Stimulated activated CD4-positive, alpha-beta T cell treated with anti-CD3 and anti-CD28 coated beads, TNF-alpha, amount 100 ng/mL, for 4 hours (primary cell): ENCODE measurements around the gene ERC2.

Source experiments
- DNase-seq, 3 experiments: peaks; one replicate each; pipeline ENCODE4 v3.0.0-alpha.2; 2020; ENCODE audit warnings: low read depth in 3 of 3

Gene ERC2

GRCh38 chr3:55716611-55717225 lies 751.5 kb downstream of the ERC2 start:
- DNase-seq: no peak

DNA sequence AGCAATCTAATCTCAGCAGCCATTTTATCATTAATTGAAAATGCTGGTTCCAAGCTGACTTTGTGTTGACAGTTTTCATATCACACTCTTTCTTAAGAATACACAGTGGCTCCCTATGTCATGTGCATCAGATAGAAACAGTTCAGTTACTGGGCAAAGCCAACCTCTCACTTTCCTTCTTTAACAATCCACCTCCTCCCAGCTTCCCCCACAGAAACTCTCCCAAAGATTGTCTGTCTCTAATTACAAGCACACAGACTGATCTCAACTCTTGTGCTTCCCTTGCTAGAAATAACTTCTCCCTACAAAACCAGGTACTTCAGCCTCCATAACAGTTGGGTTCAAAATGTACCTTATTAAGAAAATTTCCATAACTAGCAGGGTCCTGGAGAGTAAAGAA lies 752.2 kb downstream of the ERC2 start:
- DNase-seq: no peak

DNA sequence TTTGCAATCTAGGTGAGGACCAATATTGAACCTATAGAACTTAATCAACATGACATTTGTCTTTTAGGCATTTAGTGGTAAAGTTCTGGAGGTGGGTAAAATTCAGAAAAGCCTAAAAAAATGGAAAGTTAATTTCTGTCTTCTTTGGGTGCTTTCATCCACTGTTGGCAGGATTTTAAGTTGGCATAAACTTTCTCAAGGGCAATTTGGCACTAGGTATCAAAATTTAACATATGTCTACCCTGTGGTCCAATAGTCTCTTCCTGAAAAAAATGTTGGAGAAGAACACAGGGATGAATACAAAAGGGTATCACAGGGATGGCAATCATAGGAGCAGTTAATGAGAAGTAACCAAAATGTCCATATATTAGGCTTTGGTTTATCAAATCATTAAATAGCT lies 754.2 kb downstream of the ERC2 start:
- DNase-seq: no peak

DNA sequence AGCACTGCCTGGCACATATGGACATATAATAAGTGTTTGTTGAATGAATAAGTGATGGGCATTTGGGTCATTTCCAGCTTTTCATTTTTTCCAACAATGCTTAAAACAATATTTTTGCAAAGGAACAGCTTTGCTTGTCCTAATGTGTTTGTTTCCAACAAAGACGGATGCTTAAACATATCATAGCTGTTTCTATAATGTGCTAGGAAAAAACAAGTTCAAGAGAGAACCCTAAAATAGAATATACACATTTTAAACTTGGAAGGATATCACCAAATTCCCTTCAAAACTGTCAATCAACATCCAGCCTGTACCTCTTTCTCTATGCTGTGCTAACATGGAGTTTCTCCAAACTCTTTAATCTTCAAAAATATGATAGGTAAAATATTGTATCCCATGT lies 756.6 kb downstream of the ERC2 start:
- DNase-seq: no peak

GRCh38 chr3:55709411-55710012 lies 758.8 kb downstream of the ERC2 start:
- no peak for DNase-seq

GRCh38 chr3:55708921-55709320 lies 759.3 kb downstream of the ERC2 start:
- no peak for DNase-seq

DNA sequence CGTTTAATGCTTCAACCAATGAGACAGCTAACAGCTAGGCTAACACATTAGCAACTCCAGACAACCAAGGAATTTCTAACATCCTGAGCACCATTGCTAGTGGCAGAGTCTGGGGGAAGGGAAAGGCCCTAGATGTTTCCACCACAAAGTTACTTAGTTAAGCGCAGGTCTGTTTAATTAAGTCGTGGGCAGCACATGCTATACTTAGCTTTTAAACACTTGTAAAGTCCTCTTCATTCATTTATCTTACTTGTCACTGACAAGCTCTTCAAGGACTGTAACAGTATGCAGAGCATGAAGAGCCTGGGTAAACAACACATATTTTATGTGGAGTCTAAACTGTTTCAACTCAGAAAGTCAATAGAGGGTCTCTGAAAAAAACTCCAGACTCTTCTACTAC lies 760.0 kb downstream of the ERC2 start:
- DNase-seq: no peak

DNA sequence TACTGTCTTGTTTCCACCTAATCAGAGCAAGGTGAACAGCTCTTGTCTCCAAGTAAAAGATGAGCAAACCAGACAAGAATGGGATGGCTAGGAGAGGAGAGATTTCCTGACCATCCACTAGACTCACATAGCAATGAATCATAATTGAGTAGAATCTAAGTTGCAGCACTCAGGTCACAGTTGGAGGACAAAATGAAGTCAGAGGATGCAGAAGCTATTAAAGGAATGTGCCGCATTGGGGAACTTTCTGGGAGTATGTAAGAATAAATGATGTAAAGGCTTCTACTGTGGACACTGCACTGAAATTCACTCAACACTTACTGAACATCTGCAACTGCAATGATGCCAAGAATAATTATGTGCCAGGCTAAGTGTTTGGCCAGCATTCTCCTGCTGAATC lies 763.7 kb downstream of the ERC2 start:
- no peak for DNase-seq

- no peak for DNase-seq
Measured at GRCh38 chr3:55702822-55703221, 765.4 kb downstream of the ERC2 start.

GRCh38 chr3:55701997-55702396 lies 766.3 kb downstream of the ERC2 start:
- DNase-seq: no peak

DNA sequence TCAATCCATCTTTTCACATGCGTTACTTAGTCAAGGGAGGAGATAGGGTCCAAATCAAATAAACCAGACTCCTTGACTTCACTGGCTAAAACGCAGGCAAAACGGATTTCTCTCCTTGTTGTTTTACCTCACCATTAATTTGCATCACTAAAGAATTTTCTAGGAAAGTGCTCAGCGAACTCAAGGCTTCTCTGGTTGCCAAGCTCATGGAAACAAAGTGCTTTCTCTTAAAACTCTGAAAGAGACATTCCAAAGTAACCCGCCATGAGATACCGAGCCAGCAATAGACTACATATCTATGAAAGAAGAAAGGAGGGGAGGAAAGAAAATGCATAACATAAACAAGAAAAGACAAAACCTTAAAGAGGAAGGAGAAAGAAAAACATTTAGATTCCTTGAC lies 769.4 kb downstream of the ERC2 start:
- no peak for DNase-seq

DNA sequence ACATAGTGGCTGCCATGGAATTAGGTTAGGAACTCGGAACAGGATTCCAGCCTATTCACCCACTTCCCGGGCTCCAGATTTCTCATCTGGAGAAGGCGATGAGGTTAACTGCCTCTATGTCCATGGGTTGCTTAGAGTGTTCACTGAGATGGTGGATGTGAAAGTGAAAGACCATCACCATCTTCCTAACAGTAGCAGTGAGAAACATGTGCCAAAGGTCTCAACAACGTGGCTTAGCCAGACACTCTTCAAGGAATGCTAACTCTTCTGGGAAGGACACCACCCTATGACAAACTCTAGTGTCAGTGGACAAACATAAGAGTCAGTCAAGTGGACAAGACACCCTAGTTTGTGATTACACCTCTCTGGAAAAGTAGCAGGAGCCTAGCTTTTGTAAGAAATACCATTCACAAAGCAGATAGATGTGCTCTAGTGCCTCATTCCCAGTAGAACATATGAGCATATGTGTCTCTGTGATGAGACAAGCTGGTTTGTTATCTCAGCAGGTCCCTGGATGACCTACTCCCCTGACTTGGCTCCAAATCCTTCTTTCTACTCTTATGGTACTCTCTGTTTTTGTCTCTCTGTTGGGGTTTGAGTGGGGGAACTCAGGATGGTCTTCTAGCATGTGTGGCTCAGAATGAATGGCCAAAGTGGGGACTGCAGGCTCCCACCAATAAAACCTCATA lies 770.9 kb downstream of the ERC2 start:
- no peak for DNase-seq

GRCh38 chr3:55692957-55693558 lies 775.2 kb downstream of the ERC2 start:
- no peak for DNase-seq

DNA sequence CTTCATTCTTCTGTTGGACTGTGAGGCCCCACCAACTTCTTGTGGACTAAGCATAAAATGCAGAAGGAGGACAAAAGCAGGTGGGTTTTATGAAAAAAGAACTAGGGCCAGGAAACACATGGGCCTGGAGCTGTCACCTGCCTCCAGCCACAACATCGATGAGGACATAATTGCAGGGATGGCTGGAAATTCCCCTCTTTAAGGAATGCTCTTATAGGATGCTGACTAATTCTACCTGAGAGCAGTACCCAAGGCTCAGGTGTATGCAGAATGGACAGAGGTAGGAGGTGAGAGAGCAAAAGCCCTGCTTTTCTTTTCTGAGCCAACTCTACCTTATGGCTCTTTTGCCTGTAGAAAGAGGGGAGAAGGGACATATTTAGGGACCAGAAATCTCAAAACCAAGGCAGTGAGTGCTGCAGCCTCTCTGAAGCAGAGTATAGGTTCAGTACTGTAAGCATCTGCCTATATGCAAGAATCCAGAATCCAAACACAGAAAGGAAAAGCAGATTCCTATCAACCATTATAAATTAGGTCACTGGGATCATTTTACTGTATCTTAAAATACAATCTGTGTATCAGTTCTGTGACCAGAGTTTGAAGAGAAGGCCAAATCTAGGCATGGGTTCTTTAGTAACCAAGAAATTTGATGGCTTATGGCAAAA lies 775.8 kb downstream of the ERC2 start:
- DNase-seq: no peak

- no peak for DNase-seq
Measured at GRCh38 chr3:55691141-55691540, 777.1 kb downstream of the ERC2 start.

DNA sequence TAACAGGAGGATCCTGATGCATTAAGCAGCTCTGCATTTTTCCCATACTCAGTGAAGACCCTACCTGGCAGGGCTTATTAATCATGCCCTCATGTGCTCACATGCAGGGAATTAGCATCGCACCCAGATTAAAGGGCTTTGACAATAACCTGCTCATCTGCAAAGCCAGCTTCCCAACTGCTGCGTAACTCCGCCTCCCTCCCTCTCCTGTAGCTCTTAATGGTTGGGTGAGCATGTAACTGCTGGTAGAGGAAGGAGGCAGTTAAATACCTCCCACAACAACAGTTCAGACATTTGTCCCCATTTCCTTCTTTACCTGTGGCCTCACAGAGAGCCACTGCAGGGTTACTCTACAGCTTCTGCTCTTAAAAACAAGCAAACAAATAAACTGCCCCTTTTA lies 777.5 kb downstream of the ERC2 start:
- DNase-seq: no peak

DNA sequence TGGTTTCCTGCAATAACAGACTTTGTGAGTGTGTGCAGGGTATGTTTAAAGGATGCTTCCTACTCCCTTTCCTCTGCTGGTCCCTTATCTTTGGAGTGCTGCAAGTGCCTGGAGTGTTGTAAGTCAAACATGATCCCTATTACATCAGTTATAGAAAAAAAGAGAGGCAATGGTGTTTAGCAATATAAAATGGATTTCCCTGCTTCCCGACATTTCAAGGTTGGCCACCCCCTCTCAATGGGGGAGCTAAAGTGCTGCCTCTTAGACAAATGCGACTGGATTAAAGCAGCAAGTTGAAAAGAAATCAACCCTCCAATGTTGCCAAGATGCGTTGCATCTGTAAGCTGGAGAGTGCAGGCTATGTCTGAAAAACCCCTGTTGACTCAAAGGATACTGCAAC lies 778.1 kb downstream of the ERC2 start:
- DNase-seq: no peak

DNA sequence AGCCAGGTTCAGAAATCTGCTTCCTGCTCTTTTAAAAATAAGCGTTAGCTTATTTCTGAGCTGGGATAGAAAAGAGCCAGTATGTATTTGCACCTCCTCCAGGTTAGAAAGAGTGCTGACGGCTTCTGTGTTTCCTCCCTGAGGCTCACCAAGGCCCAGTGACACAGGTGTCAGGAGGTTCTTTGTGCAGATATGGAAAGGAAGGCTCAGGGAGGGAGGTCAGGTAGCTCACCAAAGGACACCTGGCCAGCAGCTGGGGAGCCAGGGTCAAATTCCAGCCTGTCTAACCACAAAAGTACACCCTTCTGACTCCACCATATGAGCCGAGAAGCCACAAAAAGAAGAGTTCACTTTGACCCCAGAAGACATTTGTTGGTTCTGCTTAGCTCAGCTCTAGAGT lies 780.1 kb downstream of the ERC2 start:
- no peak for DNase-seq

- no peak for DNase-seq
Measured at GRCh38 chr3:55687526-55687925, 780.7 kb downstream of the ERC2 start.

GRCh38 chr3:55686426-55687254 lies 781.6 kb downstream of the ERC2 start:
- DNase-seq: no peak

DNA sequence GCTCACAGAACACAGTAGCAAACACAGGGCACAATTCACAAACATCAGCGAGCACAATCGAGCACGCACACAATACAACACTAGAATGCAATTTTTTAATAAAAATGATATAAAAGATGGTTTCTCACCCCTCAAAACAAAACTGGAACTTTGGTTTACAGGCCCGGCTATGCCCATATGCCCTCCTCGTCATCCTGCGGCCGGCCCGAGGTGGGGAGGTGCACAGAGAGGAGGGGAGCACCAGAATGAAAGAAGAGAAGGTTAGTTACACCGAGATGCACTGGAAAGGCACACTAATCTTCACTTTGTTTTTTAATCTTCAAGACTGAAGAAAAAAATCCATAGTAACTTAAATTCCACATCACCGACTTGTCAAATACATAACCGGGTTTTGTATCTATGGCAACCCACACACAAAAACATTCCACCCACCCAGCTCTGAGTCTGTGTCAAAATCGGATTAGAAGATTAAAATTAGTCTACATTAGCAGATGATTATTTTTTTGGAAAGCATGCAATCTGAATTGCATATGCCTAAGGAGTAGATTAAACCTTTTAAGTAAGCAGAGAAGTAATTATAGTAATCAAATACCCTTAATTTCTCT lies 784.5 kb downstream of the ERC2 start:
- no peak for DNase-seq
